Lung microvascular endothelial cell (primary cell): ENCODE measurements around the gene HEG1. TPM values are rescaled to one million over a fixed set of nuclear protein-coding genes. Genes with fewer than 3 reads are reported as not detected.

Experiments
- DNase-seq, 2 donors: peaks; one replicate each; pipeline versions ENCODE4 v3.0.0 to v3.0.0-alpha.2; 2010; ENCODE audit warnings: low read depth in 2 of 2
- total RNA-seq: library from RNA; depleted of rRNA; stranded (reverse); fragments of >200 nt; gene quantifications from 2 replicates; pipeline ENCODE4 v1.2.1, GENCODE V29; 2014

Gene HEG1
- total RNA-seq, 1 donor from 2014 or later = 15.1 TPM

DNA sequence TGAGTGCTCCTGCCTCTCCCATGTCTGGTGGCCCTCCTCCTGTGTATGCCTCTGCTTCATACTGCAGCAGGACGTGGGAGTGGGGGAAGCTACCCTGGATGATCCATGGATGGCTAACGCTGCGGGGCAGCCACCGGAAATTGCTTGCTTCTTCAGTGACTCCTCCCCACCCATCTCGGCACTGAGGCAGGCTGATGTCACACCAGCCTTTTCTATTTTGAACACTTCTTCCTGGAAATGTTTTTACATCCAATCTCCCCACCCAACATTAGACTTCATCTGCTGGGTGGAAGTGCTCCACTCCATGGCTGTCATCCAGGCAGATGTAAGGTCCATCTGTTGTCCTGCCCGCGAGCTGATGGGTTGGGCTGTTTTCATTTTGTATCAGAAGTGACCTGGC is 62.3 kb downstream of the HEG1 start:
- peak; percentile 11 to 74 for DNase-seq

DNA sequence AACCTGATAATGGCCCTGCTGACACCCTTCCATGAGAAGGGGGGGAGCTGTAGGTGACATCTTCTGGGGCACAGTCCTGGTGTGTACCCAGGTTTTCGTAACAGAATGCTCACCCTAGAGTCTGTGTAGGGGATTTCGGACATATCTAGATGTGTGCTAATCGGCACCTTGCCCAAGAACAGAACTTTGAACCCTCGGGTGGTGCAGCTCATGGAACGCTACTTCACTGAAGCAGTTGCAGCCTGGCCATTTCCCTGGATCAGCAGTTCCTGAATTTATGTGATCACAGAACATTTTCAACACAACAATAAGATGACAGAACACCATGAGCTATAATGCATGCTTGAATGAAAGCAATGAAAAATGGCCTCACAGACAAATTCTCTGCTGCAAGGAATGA is 63.8 kb downstream of the HEG1 start:
- no peak for DNase-seq

- peak; percentile 23 to 69 for DNase-seq
These were observed 69.3 kb downstream of the HEG1 start for GRCh38 chr3:124986192-124987143.

- peak in 1 of 2 donors; percentile 54 for DNase-seq
These were observed 70.4 kb downstream of the HEG1 start for GRCh38 chr3:124985349-124985748.

GRCh38 chr3:124984754-124985153 is 71.0 kb downstream of the HEG1 start:
- no peak for DNase-seq

GRCh38 chr3:124982855-124983254 is 72.9 kb downstream of the HEG1 start:
- DNase-seq = peak; percentile 59 to 65

DNA sequence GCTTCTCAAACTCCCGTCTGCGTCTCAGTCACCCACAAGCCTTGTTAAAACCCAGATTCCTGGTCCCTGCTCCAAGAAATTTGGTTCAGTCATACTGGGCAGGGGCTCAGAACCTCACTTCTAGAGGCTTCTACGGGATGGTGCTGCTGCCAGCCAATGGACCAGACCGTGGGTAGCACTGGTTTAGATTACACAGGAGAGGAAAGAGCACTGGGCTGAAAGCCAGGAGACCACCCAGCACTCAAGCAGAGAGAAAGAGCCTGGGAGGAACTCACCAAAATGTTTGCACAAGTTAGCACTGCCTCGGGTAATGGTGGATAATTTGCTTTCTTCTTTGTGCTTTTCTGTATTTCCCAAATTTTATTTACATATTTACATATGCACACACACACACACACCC is 74.3 kb downstream of the HEG1 start:
- DNase-seq = no peak

DNA sequence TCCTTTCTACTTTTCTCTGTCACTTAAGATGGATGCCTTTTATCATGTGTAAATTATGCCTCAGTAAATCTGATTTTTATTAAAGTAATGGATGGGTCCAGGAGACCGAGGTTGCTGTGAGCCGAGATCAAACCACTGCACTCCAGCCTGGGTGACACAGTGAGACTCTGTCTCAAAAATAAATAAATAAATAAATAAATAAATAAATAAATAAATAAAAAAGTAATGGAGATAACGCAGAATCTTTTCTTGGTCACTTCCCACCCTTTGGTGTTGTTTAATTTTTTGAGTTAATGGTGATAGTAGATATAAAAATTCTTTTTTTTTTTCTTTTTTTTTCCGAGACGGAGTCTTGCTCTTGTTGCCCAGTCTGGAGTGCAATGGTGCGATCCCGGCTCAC is 77.2 kb downstream of the HEG1 start:
- no peak for DNase-seq

DNA sequence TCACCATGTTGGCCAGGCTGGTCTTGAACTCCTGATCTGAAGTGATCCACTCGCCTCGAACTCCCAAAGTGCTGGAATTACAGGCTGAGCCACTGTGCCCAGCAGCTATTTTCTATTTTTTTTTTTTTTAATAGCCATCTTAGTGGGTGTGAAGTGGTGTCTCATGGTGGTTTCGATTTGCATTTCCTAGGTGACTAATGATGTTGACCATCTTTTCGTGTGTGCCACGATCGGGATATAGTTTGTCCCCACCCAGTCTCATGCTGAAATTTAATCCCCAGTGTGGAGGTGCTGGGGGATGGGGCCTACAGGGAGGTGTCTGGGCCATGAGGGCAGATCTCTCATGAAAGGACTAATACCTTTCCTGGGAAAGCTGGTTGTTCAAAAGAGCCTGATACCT is 79.4 kb downstream of the HEG1 start:
- no peak for DNase-seq

DNA sequence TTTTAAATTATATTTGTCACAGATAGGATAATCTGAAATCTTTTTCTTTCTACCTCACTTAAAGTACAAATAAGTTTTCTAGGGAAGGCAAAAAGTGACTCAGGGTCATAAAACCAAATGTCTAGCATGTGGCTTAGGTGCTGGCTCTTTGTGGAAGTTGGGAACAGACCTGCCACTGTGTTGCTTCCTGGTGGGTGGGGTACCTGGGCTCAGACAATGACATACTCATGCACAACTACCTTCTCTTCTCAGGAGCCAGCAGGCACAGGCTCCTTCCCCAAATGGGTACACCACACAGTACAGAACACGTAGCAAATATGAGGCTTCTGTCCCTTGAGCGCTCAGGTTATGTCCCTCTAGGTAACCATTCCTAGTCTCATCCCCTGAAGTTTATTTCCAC is 81.1 kb downstream of the HEG1 start:
- no peak for DNase-seq

DNA sequence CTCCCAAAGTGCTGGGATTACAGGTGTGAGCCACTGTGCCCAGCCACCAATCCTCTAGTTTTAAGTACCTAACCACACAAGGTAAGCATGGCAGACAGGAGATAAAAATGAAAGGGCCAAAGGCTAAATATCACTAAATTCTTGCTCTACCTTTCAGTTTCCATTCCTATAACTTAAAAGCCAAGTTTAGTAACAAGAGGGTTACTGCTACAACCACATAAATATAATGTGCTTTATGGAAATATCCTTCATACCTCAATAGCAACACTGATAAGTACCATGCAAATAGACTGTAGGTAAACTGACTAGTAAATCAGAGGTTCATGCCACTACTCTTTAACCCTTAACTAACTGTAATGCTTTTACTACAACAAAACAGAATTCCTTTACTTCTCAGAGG is 82.5 kb downstream of the HEG1 start:
- DNase-seq = no peak

DNA sequence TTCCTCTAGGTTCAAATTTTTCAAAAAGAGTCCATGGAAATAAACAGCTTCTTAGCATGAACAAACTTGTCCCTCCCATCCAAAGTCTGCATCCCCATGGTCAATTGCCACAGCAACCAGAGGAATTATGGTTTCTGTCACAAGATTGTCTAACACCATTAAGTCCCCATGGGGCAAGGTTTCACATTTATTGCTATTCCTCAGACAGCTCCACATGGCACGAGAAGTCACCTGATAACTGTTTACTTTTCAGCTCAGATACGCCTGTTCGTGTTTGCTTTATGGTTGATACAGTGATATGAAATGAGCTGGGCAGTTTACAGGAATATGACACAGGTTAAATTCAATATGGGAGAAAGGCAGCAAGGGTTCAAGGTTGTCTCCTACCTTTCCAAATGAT is 83.3 kb downstream of the HEG1 start:
- no peak for DNase-seq

DNA sequence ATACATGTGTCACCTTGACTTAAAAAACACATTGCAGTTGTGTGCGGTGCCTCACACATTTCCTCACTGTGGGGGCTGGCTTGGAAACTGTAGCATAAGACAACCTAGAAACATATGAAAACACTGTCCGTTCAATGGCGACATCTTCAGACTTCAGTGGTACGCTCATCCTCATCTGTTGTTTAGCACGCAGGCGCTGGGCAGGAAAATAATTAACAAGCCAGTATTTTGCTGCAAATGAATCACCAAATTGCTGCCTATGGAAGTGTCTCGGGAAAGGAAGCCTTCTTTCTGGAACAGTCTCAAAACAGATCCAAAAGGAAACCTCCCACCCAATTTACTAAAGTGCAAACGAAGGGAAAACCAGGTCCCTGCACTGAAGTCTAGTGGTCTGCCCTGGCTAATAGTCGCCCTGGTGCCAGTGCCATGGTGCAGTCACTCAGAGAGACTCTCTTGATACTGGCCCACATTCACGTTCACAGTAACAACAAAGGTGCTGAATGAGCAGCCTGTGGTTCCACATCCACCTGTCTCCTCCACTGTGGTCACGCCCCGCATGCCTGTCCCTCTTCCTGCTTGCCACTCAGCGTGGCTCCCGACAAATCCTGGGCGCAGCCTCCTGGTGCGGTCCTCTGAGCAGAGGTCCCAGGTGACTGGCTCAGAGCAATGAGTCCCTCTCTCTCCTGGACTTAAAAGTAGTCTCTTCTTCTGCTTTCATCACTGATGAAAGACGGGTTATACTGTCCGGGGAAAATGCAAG is 85.7 kb downstream of the HEG1 start:
- DNase-seq = no peak

DNA sequence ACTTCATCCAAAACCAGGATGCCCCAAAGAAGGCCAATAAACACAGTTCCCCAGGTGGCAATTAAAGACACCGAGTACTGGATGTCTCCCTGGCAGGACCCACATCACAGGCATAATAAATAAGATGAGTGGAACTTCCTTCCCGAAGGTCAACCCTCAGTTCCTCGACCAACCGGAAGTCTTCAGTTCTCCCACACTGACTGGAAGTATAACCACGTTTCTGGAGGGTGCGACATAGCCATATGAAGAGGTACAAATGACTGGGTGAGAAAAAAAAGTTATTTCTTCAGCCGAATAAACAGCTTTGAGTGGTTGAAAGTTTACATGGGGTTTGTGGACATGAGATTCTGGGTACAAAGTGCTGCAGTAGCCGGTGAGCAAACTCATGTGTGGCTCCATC is 86.6 kb downstream of the HEG1 start:
- DNase-seq = peak in 1 of 2 donors; percentile 22

- DNase-seq = no peak
These were observed 87.8 kb downstream of the HEG1 start for GRCh38 chr3:124967964-124968363.

GRCh38 chr3:124966521-124967445 is 89.0 kb downstream of the HEG1 start:
- DNase-seq = no peak

GRCh38 chr3:124965413-124965812 is 90.4 kb downstream of the HEG1 start:
- DNase-seq = peak; percentile 20 to 43

DNA sequence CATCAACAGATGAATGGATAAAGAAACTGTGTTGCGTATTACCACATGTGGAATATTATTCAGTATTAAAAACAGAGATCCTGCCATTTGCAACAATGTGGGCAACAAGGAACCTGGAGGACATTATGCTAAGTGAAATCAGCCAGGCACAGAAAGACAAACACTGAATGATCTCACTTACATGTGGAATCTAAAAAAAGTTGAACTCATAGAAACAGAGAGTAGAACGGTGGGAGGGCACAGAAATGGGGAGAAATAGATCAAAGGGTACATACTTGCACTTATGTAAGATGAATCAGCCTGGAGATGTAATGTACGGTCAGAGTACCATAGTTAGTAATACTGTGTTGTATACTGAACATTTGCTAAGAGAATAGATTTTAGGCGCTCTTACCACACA is 91.4 kb downstream of the HEG1 start:
- no peak for DNase-seq

GRCh38 chr3:124963755-124964154 is 92.0 kb downstream of the HEG1 start:
- DNase-seq = peak in 1 of 2 donors; percentile 33

DNA sequence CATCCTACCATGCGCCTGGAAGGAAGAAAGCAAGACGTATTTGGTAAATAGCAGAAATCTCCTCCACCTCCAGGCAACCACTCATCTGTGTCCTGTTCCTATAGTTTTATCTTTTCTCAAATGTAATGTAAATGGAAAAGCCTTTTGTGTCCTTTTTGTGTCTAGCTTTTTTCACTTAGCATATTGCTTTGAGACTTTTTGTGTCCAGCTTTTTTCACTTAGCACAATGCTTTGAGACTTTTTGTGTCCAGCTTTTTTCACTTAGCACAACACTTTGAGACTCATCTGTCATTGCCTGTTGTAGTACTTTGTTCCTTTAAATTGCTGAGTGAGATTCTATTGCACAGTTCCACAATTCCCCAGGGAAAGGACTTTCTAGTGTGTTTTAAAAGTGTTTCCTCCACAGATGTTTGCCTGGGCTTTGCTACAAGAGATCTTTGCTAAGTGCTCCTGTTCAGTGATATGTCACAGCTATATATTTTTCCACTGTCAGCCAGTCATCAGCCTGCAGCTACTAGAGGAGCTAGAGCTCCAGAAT is 93.3 kb downstream of the HEG1 start:
- no peak for DNase-seq

DNA sequence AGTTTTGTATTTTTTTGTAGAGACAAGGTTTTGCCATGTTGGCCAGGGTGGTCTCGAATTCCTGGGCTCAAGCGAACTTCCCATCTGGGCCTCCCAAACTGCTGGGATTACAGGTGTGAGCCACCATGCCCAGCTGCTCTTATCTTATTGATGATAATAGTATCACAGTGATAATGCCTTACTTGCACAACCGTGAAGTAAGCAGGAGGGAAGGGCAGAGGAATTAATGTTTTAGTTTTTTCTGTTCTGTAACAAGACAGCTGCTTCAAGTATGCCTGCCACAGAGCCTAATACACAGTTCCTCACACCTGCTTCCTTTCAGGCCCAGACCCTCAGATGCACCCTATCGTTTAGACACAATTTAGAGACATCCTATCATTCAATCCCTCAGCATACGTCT is 95.1 kb downstream of the HEG1 start:
- no peak for DNase-seq
